KMS-11 (cell line): ENCODE data around the gene RTTN.

Source experiments
- H2AFZ ChIP-seq: fragments of 200-600 bp; sonication (generic); 2 replicates; pipeline ENCODE4 v1.6.1; 2016; ENCODE audit warnings: antibody characterized with exemption, mixed run types, low read depth
- H3K27ac ChIP-seq: fragments of 200-600 bp; sonication (generic); 2 replicates; pipeline ENCODE4 v1.6.1; 2016; ENCODE audit warnings: mild to moderate bottlenecking, mixed run types
- H3K27me3 ChIP-seq: fragments of 200-600 bp; sonication (generic); 2 replicates; pipeline ENCODE4 v1.6.1; 2017; ENCODE audit warnings: mild to moderate bottlenecking, low read depth, mixed run types, moderate library complexity; ENCODE audit not compliant: insufficient read depth
- H3K36me3 ChIP-seq: fragments of 200-600 bp; sonication (generic); 2 replicates; pipeline ENCODE4 v1.6.1; 2017; ENCODE audit warnings: mild to moderate bottlenecking, mixed run types; ENCODE audit not compliant: insufficient read depth
- H3K4me1 ChIP-seq: fragments of 200-600 bp; sonication (generic); 2 replicates; pipeline ENCODE4 v1.6.1; 2016; ENCODE audit warnings: mild to moderate bottlenecking, low read depth, mixed run types; ENCODE audit not compliant: poor library complexity, severe bottlenecking
- H3K4me2 ChIP-seq: fragments of 200-600 bp; sonication (generic); 2 replicates; pipeline ENCODE4 v1.7.0; 2016; ENCODE audit warnings: mild to moderate bottlenecking, mixed run types
- H3K4me3 ChIP-seq: fragments of 200-600 bp; sonication (generic); IDR thresholded peaks from 2 replicates; pipeline ENCODE4 v1.6.1; 2017; ENCODE audit warnings: low read depth, low read length, mixed read lengths; ENCODE audit not compliant: insufficient read depth
- H3K79me2 ChIP-seq: fragments of 200-600 bp; sonication (generic); 2 replicates; pipeline ENCODE4 v1.6.1; 2016; ENCODE audit warnings: low read depth, mixed run types; ENCODE audit not compliant: insufficient read depth
- H3K9ac ChIP-seq: fragments of 200-600 bp; sonication (generic); 2 replicates; pipeline ENCODE4 v1.6.1; 2016; ENCODE audit warnings: mild to moderate bottlenecking, mixed run types
- H4K20me1 ChIP-seq: fragments of 200-600 bp; sonication (generic); 2 replicates; pipeline ENCODE4 v1.6.1; 2016; ENCODE audit warnings: mild to moderate bottlenecking, mixed run types; ENCODE audit not compliant: insufficient read depth
- TF ChIP-seq, protein P1 (sequence below): fragments of 200-600 bp; sonication (generic); conservative IDR thresholded peaks from 2 replicates; pipeline ENCODE4 v1.6.1; 2017; ENCODE audit warnings: low read depth, mild to moderate bottlenecking, antibody characterized with exemption, low read length, moderate library complexity, mixed read lengths

Gene RTTN

GRCh38 chr18:70175216-70175615, 30.3 kb downstream of the RTTN start:
- Histone ChIP-seq H3K79me2 (peaks cover 21% of the 10 kb centered on the region; the same call in 1 of the 2 replicates), H3K4me2 (no peak overlapping the region), H3K4me1 (peaks cover 52% of the 10 kb centered on the region), H3K27ac (no peak overlapping the region), H3K27me3 (no peaks in the 10 kb centered on the region), H3K4me3 (no peak overlapping the region), H3K9ac (no peak overlapping the region), H2AFZ (no peak overlapping the region), H4K20me1 (no peaks in the 10 kb centered on the region), H3K36me3 (peaks cover 6% of the 10 kb centered on the region; the same call in 1 of the 2 replicates)
- TF ChIP-seq, protein P1, sequence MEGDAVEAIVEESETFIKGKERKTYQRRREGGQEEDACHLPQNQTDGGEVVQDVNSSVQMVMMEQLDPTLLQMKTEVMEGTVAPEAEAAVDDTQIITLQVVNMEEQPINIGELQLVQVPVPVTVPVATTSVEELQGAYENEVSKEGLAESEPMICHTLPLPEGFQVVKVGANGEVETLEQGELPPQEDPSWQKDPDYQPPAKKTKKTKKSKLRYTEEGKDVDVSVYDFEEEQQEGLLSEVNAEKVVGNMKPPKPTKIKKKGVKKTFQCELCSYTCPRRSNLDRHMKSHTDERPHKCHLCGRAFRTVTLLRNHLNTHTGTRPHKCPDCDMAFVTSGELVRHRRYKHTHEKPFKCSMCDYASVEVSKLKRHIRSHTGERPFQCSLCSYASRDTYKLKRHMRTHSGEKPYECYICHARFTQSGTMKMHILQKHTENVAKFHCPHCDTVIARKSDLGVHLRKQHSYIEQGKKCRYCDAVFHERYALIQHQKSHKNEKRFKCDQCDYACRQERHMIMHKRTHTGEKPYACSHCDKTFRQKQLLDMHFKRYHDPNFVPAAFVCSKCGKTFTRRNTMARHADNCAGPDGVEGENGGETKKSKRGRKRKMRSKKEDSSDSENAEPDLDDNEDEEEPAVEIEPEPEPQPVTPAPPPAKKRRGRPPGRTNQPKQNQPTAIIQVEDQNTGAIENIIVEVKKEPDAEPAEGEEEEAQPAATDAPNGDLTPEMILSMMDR = no peak

DNA sequence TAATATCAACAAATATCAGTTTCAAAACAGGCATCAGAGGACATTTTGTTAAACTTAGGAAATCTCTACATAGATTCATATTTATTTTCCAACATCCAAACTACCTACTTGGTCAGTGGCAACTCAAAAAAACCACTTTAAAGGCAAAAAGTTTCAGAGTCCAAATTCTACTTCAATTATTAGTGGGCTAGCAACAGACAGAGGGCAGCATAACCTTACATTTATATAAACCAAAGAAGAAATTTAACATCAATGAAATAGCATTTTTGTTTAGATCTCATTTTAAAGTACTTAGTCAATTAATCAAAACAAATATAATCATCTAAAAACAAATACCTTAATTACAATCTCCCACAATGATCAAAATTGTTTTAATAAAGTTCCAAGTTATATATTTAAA, 33.3 kb downstream of the RTTN start:
- H4K20me1 ChIP-seq = no peaks in the 10 kb centered on the region
- H3K79me2 ChIP-seq = peaks cover 12% of the 10 kb centered on the region; the same call in 1 of the 2 replicates
- TF ChIP-seq, protein P1 = peak; percentile 68
- no peak overlapping the region for H3K27ac ChIP-seq
- H3K36me3 ChIP-seq = no peaks in the 10 kb centered on the region; the same call in 1 of the 2 replicates
- no peaks in the 10 kb centered on the region for H3K27me3 ChIP-seq
- peaks cover 58% of the 10 kb centered on the region for H3K4me1 ChIP-seq
- H2AFZ ChIP-seq = no peak overlapping the region
- H3K9ac ChIP-seq = no peak overlapping the region
- H3K4me2 ChIP-seq = 0 out of 2 replicates have a peak overlapping the region, but pooled peaks have one; percentile 1
- H3K4me3 ChIP-seq = no peak overlapping the region

- no peaks in the 10 kb centered on the region; the same call in 1 of the 2 replicates for H3K36me3 ChIP-seq
- H3K27me3 ChIP-seq = no peaks in the 10 kb centered on the region
- no peak overlapping the region for H3K4me3 ChIP-seq
- TF ChIP-seq, protein P1 = no peak
- no peak overlapping the region for H3K27ac ChIP-seq
- no peak overlapping the region for H3K9ac ChIP-seq
- no peaks in the 10 kb centered on the region for H4K20me1 ChIP-seq
- H2AFZ ChIP-seq = no peak overlapping the region
- H3K4me2 ChIP-seq = no peak overlapping the region
- peaks cover 62% of the 10 kb centered on the region for H3K4me1 ChIP-seq
- H3K79me2 ChIP-seq = peaks cover 12% of the 10 kb centered on the region; the same call in 1 of the 2 replicates
Observed at GRCh38 chr18:70169747-70170146, 35.7 kb downstream of the RTTN start.

- H2AFZ ChIP-seq = no peak overlapping the region
- H3K27ac ChIP-seq = no peak overlapping the region
- H3K27me3 ChIP-seq = no peaks in the 10 kb centered on the region
- TF ChIP-seq, protein P1 = no peak
- H3K36me3 ChIP-seq = no peaks in the 10 kb centered on the region; the same call in 1 of the 2 replicates
- H3K4me2 ChIP-seq = peak overlapping the region; percentile 51
- H4K20me1 ChIP-seq = no peaks in the 10 kb centered on the region
- H3K79me2 ChIP-seq = peaks cover 14% of the 10 kb centered on the region; the same call in 1 of the 2 replicates
- no peak overlapping the region for H3K4me3 ChIP-seq
- H3K9ac ChIP-seq = no peak overlapping the region
- H3K4me1 ChIP-seq = peaks cover 47% of the 10 kb centered on the region
Observed at GRCh38 chr18:70166668-70167067, 38.8 kb downstream of the RTTN start.
